HCT116 (cell line): Measurements from ENCODE around the gene C2orf80. TPM values are rescaled to one million over a fixed set of nuclear protein-coding genes. Genes with fewer than 3 reads are reported as not detected.
A peak's percentile ranks its signal among the peaks of the same experiment; 100 is the strongest.

Experiments used
- ATAC-seq: fragments of 200-7000 bp; cut with Tn5 transposase; 2 replicates; pipeline ENCODE4 v1.9.1; 2020; ENCODE audit warnings: mild to moderate bottlenecking, moderate library complexity
- BruUV-seq: library from RNA; stranded (reverse); fragments of 400-500 nt; replicated peaks from 2 replicates; lab custom pipeline; 2021; lab: Mats Ljungman, UMichigan
- CTCF ChIA-PET: fragments of 300-600 bp; sonication (Branson Sonifier 250); formaldehyde crosslinking; loops from one replicate; lab custom pipeline; 2021; ENCODE audit warnings: antibody characterized with exemption; lab: Charles Lee
- POLR2A ChIA-PET: fragments of 300-600, 350-600 bp; sonication (Branson Sonifier 250); formaldehyde crosslinking; loops from one replicate; lab custom pipeline; 2021; ENCODE audit warnings: antibody characterized with exemption; lab: Charles Lee
- RAD21 ChIA-PET, 2 experiments: fragments of 300-600 bp; sonication (Branson Sonifier 250); formaldehyde crosslinking; loops; one replicate each; lab custom pipeline; 2023; ENCODE audit warnings: low total read pairs in 2 of 2; ENCODE audit not compliant: uncharacterized antibody in 2 of 2, unreplicated experiment in 2 of 2, low non-redundant PET in 1 of 2; lab: Charles Lee
- DNase-seq: peaks from one replicate; pipeline ENCODE4 v3.0.0-alpha.2; 2010; ENCODE audit warnings: low read depth, low spot score
- H2AFZ ChIP-seq: fragments of 200-600 bp; shearing (Covaris generic), sonication (generic); 2 replicates; pipeline ENCODE4 v1.6.1; 2017; ENCODE audit warnings: low read depth, mixed run types, mixed read lengths, antibody characterized with exemption, low read length; ENCODE audit not compliant: poor library complexity, severe bottlenecking
- H3K27ac ChIP-seq: 2 replicates; pipeline ENCODE4 v1.5.1; 2012; ENCODE audit warnings: low read depth, low read length
- H3K27me3 ChIP-seq: fragments of 200-600 bp; sonication (generic); 2 replicates; pipeline ENCODE4 v1.6.1; 2016; ENCODE audit warnings: mixed run types, low read length, mixed read lengths; ENCODE audit not compliant: insufficient read depth
- H3K36me3 ChIP-seq, 2 experiments: fragments of 200-500 bp in 1 of 2; fragments of 200-600 bp in 1 of 2; sonication (Bioruptor generic) in 1 of 2; sonication (generic) in 1 of 2; 2 replicates each; pipeline versions ENCODE4 v1.5.1 to v1.6.1; 2014 to 2016; ENCODE audit warnings: low read length in 2 of 2, inconsistent platforms in 1 of 2, mixed read lengths in 1 of 2, mixed run types in 1 of 2; ENCODE audit not compliant: insufficient read depth in 2 of 2, control insufficient read depth in 1 of 2
- H3K4me1 ChIP-seq, 2 experiments: fragments of 200-600 bp in 1 of 2; sonication (generic) in 1 of 2; 2 replicates each; pipeline versions ENCODE4 v1.5.1 to v1.6.1; 2012 to 2017; ENCODE audit warnings: low read length in 2 of 2, inconsistent platforms in 1 of 2, mild to moderate bottlenecking in 1 of 2, mixed read lengths in 1 of 2, mixed run types in 1 of 2, moderate library complexity in 1 of 2; ENCODE audit not compliant: insufficient read depth in 2 of 2, control insufficient read depth in 1 of 2
- H3K4me2 ChIP-seq: fragments of 200-600 bp; sonication (generic); 2 replicates; pipeline ENCODE4 v1.6.1; 2017; ENCODE audit warnings: mixed run types, low read length, mixed read lengths
- H3K4me3 ChIP-seq, 2 experiments: fragments of 200-600 bp in 1 of 2; sonication (generic) in 1 of 2; replicated peaks in 1 of 2; 2 replicates each; pipeline ENCODE4 v1.5.1; 2011 to 2016; ENCODE audit warnings: low read length in 2 of 2, control low read depth in 1 of 2, low read depth in 1 of 2, mild to moderate bottlenecking in 1 of 2, mixed read lengths in 1 of 2, mixed run types in 1 of 2
- H3K79me2 ChIP-seq: fragments of 200-600 bp; sonication (generic); 2 replicates; pipeline ENCODE4 v1.6.1; 2017; ENCODE audit warnings: mild to moderate bottlenecking, mixed run types, low read length, moderate library complexity, mixed read lengths; ENCODE audit not compliant: insufficient read depth
- H3K9ac ChIP-seq: fragments of 200-600 bp; sonication (generic); 2 replicates; pipeline ENCODE4 v1.6.1; 2016; ENCODE audit warnings: low read length, mixed read lengths
- H3K9me2 ChIP-seq: fragments of 200-600 bp; sonication (generic), shearing (Covaris generic); 2 replicates; pipeline ENCODE4 v1.6.1; 2017; ENCODE audit warnings: mixed run types, mild to moderate bottlenecking, moderate library complexity; ENCODE audit not compliant: insufficient read depth
- H3K9me3 ChIP-seq, 2 experiments: fragments of 200-500 bp in 1 of 2; fragments of 200-600 bp in 1 of 2; sonication (Bioruptor generic) in 1 of 2; sonication (generic) in 1 of 2; 2 replicates each; pipeline ENCODE4 v1.6.1; 2014 to 2017; ENCODE audit warnings: low read length in 2 of 2, mixed read lengths in 2 of 2, inconsistent platforms in 1 of 2, low read depth in 1 of 2, mild to moderate bottlenecking in 1 of 2, mixed run types in 1 of 2, moderate library complexity in 1 of 2; ENCODE audit not compliant: control insufficient read depth in 1 of 2, insufficient read depth in 1 of 2
- H4K20me1 ChIP-seq: fragments of 200-600 bp; sonication (generic), shearing (Covaris generic); 2 replicates; pipeline ENCODE4 v1.6.1; 2017; ENCODE audit warnings: mixed run types, mild to moderate bottlenecking, moderate library complexity; ENCODE audit not compliant: insufficient read depth
- ATF3 ChIP-seq: IDR thresholded peaks from 2 replicates; pipeline ENCODE4 v1.6.1; 2012
- CBX3 ChIP-seq: IDR thresholded peaks from 2 replicates; pipeline ENCODE4 v1.6.1; 2012; ENCODE audit warnings: low read depth
- EGR1 ChIP-seq: IDR thresholded peaks from 2 replicates; pipeline ENCODE4 v1.6.1; 2012; ENCODE audit warnings: low read depth
- ELF1 ChIP-seq: IDR thresholded peaks from 2 replicates; pipeline ENCODE4 v1.6.1; 2012; ENCODE audit warnings: low read depth, borderline replicate concordance
- EZH2 ChIP-seq: fragments of 200-600 bp; sonication (generic); IDR thresholded peaks from 2 replicates; pipeline ENCODE4 v1.6.1; 2017; ENCODE audit warnings: antibody characterized with exemption, mixed run types
- FOSL1 ChIP-seq: IDR thresholded peaks from 2 replicates; pipeline ENCODE4 v1.6.1; 2012; ENCODE audit warnings: low read depth
- JUND ChIP-seq: IDR thresholded peaks from 2 replicates; pipeline ENCODE4 v1.6.1; 2012
- MAX ChIP-seq: IDR thresholded peaks from 2 replicates; pipeline ENCODE4 v1.6.1; 2012
- POLR2A ChIP-seq: IDR thresholded peaks from 2 replicates; pipeline ENCODE4 v1.7.0; 2011; ENCODE audit warnings: borderline replicate concordance; ENCODE audit not compliant: insufficient read depth, insufficient read length; ENCODE audit errors: extremely low read depth
- RAD21 ChIP-seq: IDR thresholded peaks from 2 replicates; pipeline ENCODE4 v1.6.1; 2012; ENCODE audit warnings: low read depth, mild to moderate bottlenecking
- REST ChIP-seq: IDR thresholded peaks from 2 replicates; pipeline ENCODE4 v1.6.1; 2012; ENCODE audit warnings: low read depth
- SIN3A ChIP-seq: IDR thresholded peaks from 2 replicates; pipeline ENCODE4 v1.6.1; 2012; ENCODE audit warnings: low read depth
- SP1 ChIP-seq: IDR thresholded peaks from 2 replicates; pipeline ENCODE4 v1.6.1; 2012; ENCODE audit warnings: low read depth
- SRF ChIP-seq: IDR thresholded peaks from 2 replicates; pipeline ENCODE4 v1.6.1; 2012; ENCODE audit warnings: low read depth
- TCF7L2 ChIP-seq: IDR thresholded peaks from 2 replicates; pipeline ENCODE4 v1.7.0; 2011; ENCODE audit warnings: borderline replicate concordance, inconsistent platforms; ENCODE audit not compliant: insufficient read depth, insufficient read length; ENCODE audit errors: extremely low read depth
- YY1 ChIP-seq: IDR thresholded peaks from 2 replicates; pipeline ENCODE4 v1.6.1; 2011; ENCODE audit warnings: low read length, low read depth, moderate library complexity, mild to moderate bottlenecking; ENCODE audit not compliant: insufficient replicate concordance; ENCODE audit errors: extremely low read depth
- ZBTB33 ChIP-seq: IDR thresholded peaks from 2 replicates; pipeline ENCODE4 v1.6.1; 2011; ENCODE audit warnings: mild to moderate bottlenecking, low read length, moderate library complexity; ENCODE audit not compliant: insufficient replicate concordance; ENCODE audit errors: extremely low read depth
- ZFX ChIP-seq: fragments of 450-650 bp; IDR thresholded peaks from 2 replicates; pipeline ENCODE4 v1.6.1; 2017
- ZNF274 ChIP-seq: fragments of 200-500 bp; sonication (Bioruptor generic); IDR thresholded peaks from 2 replicates; pipeline ENCODE4 v1.6.1; 2014; ENCODE audit warnings: mild to moderate bottlenecking, low read depth, low read length, inconsistent platforms
- intact Hi-C: fragments of 100-400 bp; cut with micrococcal nuclease; formaldehyde crosslinking; loops from 2 replicates; pipeline ENCODE4 v1.10.0; 2022
- total RNA-seq: library from RNA; stranded (reverse); gene quantifications from one replicate; pipeline ENCODE4 v1.2.1, GENCODE V29; 2021; ENCODE audit not compliant: unreplicated experiment

The C2orf80 gene
- total RNA-seq, 1 experiment from 2014 or later, result not detected

GRCh38 chr2:208192611-208193236, 2.9 kb upstream of the C2orf80 start:
- Histone ChIP-seq H3K9ac (no peak overlapping the region), H3K9me3 (no peaks in the 10 kb centered on the region), H3K27ac (no peak overlapping the region), H3K36me3 (no peaks in the 10 kb centered on the region), H2AFZ (peak overlapping the region; percentile 52), H3K9me2 (no peaks in the 10 kb centered on the region), H4K20me1 (no peaks in the 10 kb centered on the region), H3K4me2 (peak overlapping the region; percentile 22; the same call in 1 of the 2 replicates), H3K4me3 (no peak overlapping the region), H3K79me2 (no peaks in the 10 kb centered on the region), H3K27me3 (no peaks in the 10 kb centered on the region), H3K4me1 (peaks cover 6 to 11% of the 10 kb centered on the region in 2 experiments; a peak in 3 of 4 replicates)
- DNase-seq (no peak), ATAC-seq (peak; percentile 36; the same call in 1 of the 2 replicates)
- RAD21 ChIA-PET, result no interaction called here
- CTCF ChIA-PET, result no interaction called here
- no TSS peak for BruUV-seq
- POLR2A ChIA-PET, result no interaction called here
- intact Hi-C loops, result no loop called here
- no peak for TF ChIP-seq TCF7L2
- no peak for TF ChIP-seq POLR2A
- no peak for TF ChIP-seq ZNF274
- no peak for TF ChIP-seq SIN3A
- TF ChIP-seq REST, result no peak
- no peak for TF ChIP-seq ATF3
- no peak for TF ChIP-seq SRF
- TF ChIP-seq YY1, result no peak
- no peak for TF ChIP-seq SP1
- TF ChIP-seq RAD21, result no peak
- no peak for TF ChIP-seq ZFX
- TF ChIP-seq EZH2, result no peak
- TF ChIP-seq ELF1, result no peak
- TF ChIP-seq FOSL1, result no peak
- no peak for TF ChIP-seq ZBTB33
- TF ChIP-seq MAX, result no peak
- TF ChIP-seq EGR1, result no peak
- no peak for TF ChIP-seq JUND
- no peak for TF ChIP-seq CBX3
